H1 (cell line): ENCODE measurements around the gene ATP5MC3. TPM values are rescaled to one million over a fixed set of nuclear protein-coding genes. Genes with fewer than 3 reads are reported as not detected.
A peak's percentile ranks its signal among the peaks of the same experiment; 100 is the strongest.

Experiments used
- CTCF ChIA-PET: fragments of 300-600 bp; sonication (Branson Sonifier 250); formaldehyde crosslinking; loops from one replicate; lab custom pipeline; 2021; ENCODE audit not compliant: partially characterized antibody; lab: Charles Lee
- POLR2A ChIA-PET: fragments of 300-600 bp; sonication (Branson Sonifier 250); formaldehyde crosslinking; loops from one replicate; lab custom pipeline; 2021; ENCODE audit warnings: inconsistent platforms; ENCODE audit not compliant: partially characterized antibody; lab: Charles Lee
- DNase-seq, 2 experiments: peaks; one replicate each; pipeline versions ENCODE4 v3.0.0 to v3.0.0-alpha.2; 2010 to 2022; ENCODE audit warnings: low spot score in 2 of 2, low read depth in 1 of 2, mixed read lengths in 1 of 2
- FAIRE-seq: peaks from 2 replicates; lab custom pipeline; 2011; peaks lifted over from hg19 to GRCh38; lab: Jason Lieb, UNC
- H2AFZ ChIP-seq: 2 replicates; pipeline ENCODE4 v1.8.1; 2012; ENCODE audit warnings: low read length, inconsistent platforms
- H2AK5ac ChIP-seq: 2 replicates; pipeline ENCODE4 v1.6.1; 2013; ENCODE audit warnings: low read depth, low read length
- H2BK120ac ChIP-seq: replicated peaks from 2 replicates; pipeline ENCODE3; 2013; ENCODE audit warnings: low read depth, low read length, inconsistent platforms
- H2BK12ac ChIP-seq: 2 replicates; pipeline ENCODE4 v1.6.1; 2013; ENCODE audit warnings: low read depth, low read length
- H2BK15ac ChIP-seq: 2 replicates; pipeline ENCODE4 v1.6.1; 2013; ENCODE audit warnings: low read length
- H2BK20ac ChIP-seq: 2 replicates; pipeline ENCODE4 v1.6.1; 2013; ENCODE audit warnings: low read length
- H2BK5ac ChIP-seq: 2 replicates; pipeline ENCODE4 v1.6.1; 2013; ENCODE audit warnings: low read depth, low read length
- H3K14ac ChIP-seq: 2 replicates; pipeline ENCODE4 v1.6.1; 2013; ENCODE audit warnings: inconsistent platforms; ENCODE audit not compliant: insufficient read length
- H3K18ac ChIP-seq: 2 replicates; pipeline ENCODE4 v1.6.1; 2013; ENCODE audit warnings: low read length; ENCODE audit errors: extremely low read depth
- H3K23ac ChIP-seq: 2 replicates; pipeline ENCODE4 v1.6.1; 2013; ENCODE audit warnings: inconsistent platforms; ENCODE audit not compliant: insufficient read length
- H3K23me2 ChIP-seq: 2 replicates; pipeline ENCODE4 v1.6.1; 2013; ENCODE audit warnings: low read depth, low read length
- H3K27ac ChIP-seq: 2 replicates; pipeline ENCODE4 v1.6.1; 2011; ENCODE audit warnings: low read depth, low read length, inconsistent platforms
- H3K27me3 ChIP-seq, 4 experiments: replicated peaks in 1 of 4; 1 replicate in 1 of 4; 2 replicates in 3 of 4; pipeline versions ENCODE4 v1.6.1 to v1.8.1; 2011 to 2013; ENCODE audit warnings: low read length in 3 of 4, mild to moderate bottlenecking in 3 of 4, inconsistent platforms in 2 of 4, mixed read lengths in 2 of 4, moderate library complexity in 1 of 4; ENCODE audit not compliant: control insufficient read depth in 3 of 4, insufficient read depth in 3 of 4; ENCODE audit errors: extremely low read depth in 1 of 4
- H3K36me3 ChIP-seq, 4 experiments: 2 replicates each; pipeline versions ENCODE4 v1.6.1 to v1.8.1; 2011 to 2013; ENCODE audit warnings: mild to moderate bottlenecking in 4 of 4, low read length in 3 of 4, moderate library complexity in 2 of 4, control low read depth in 1 of 4, inconsistent platforms in 1 of 4; ENCODE audit not compliant: insufficient read depth in 4 of 4, control insufficient read depth in 2 of 4
- H3K4ac ChIP-seq: replicated peaks from 2 replicates; pipeline ENCODE3; 2013; ENCODE audit warnings: low read length, low read depth, mixed read lengths, inconsistent platforms; ENCODE audit not compliant: insufficient read length
- H3K4me1 ChIP-seq, 4 experiments: replicated peaks in 1 of 4; 1 replicate in 1 of 4; 2 replicates in 3 of 4; pipeline versions ENCODE4 v1.6.1 to v1.8.1; 2011 to 2013; ENCODE audit warnings: low read length in 3 of 4, inconsistent platforms in 2 of 4, mixed read lengths in 1 of 4; ENCODE audit not compliant: insufficient read depth in 4 of 4, control insufficient read depth in 3 of 4
- H3K4me2 ChIP-seq, 2 experiments: 2 replicates each; pipeline versions ENCODE4 v1.6.1 to v1.8.1; 2011 to 2013; ENCODE audit warnings: low read depth in 2 of 2, low read length in 2 of 2, control low read depth in 1 of 2, inconsistent platforms in 1 of 2, mild to moderate bottlenecking in 1 of 2; ENCODE audit not compliant: insufficient read depth in 1 of 2
- H3K4me3 ChIP-seq, 4 experiments: fragments of 200-600, 300-600 bp in 1 of 4; sonication (generic), shearing (Covaris generic), sonication (Bioruptor Twin) in 1 of 4; 2 replicates each; pipeline versions ENCODE4 v1.5.1 to v1.8.1; 2011 to 2016; ENCODE audit warnings: low read length in 4 of 4, low read depth in 3 of 4, control low read depth in 2 of 4, inconsistent platforms in 2 of 4, mild to moderate bottlenecking in 2 of 4, mixed read lengths in 1 of 4, moderate library complexity in 1 of 4; ENCODE audit not compliant: insufficient read depth in 2 of 4; ENCODE audit errors: extremely low read depth in 1 of 4
- H3K56ac ChIP-seq: replicated peaks from 2 replicates; pipeline ENCODE3; 2013; ENCODE audit warnings: low read depth, mild to moderate bottlenecking, mixed read lengths, low read length, inconsistent platforms; ENCODE audit not compliant: insufficient read length
- H3K79me1 ChIP-seq: 2 replicates; pipeline ENCODE4 v1.6.1; 2013; ENCODE audit warnings: low read depth, low read length, control low read depth
- H3K79me2 ChIP-seq, 2 experiments: 2 replicates each; pipeline versions ENCODE4 v1.6.1 to v1.8.1; 2012 to 2013; ENCODE audit warnings: low read length in 2 of 2, mild to moderate bottlenecking in 2 of 2, inconsistent platforms in 1 of 2; ENCODE audit not compliant: insufficient read depth in 2 of 2, control insufficient read depth in 1 of 2
- H3K9ac ChIP-seq, 4 experiments: replicated peaks in 1 of 4; 1 replicate in 1 of 4; 2 replicates in 3 of 4; pipeline versions ENCODE4 v1.6.1 to v1.8.1; 2011 to 2013; ENCODE audit warnings: low read depth in 3 of 4, low read length in 3 of 4, control low read depth in 2 of 4, mild to moderate bottlenecking in 2 of 4, moderate library complexity in 2 of 4, inconsistent platforms in 1 of 4; ENCODE audit errors: extremely low read depth in 1 of 4
- H3K9me3 ChIP-seq, 2 experiments: 2 replicates each; pipeline versions ENCODE4 v1.6.1 to v1.8.1; 2012 to 2013; ENCODE audit warnings: mild to moderate bottlenecking in 2 of 2, moderate library complexity in 2 of 2, control low read depth in 1 of 2, inconsistent platforms in 1 of 2, low read depth in 1 of 2, low read length in 1 of 2, mixed read lengths in 1 of 2; ENCODE audit not compliant: insufficient read depth in 2 of 2
- H4K20me1 ChIP-seq, 2 experiments: replicated peaks in 1 of 2; 2 replicates each; pipeline versions ENCODE3 to v1.8.1; 2011 to 2013; ENCODE audit warnings: inconsistent platforms in 2 of 2, low read length in 2 of 2, mild to moderate bottlenecking in 1 of 2; ENCODE audit not compliant: insufficient read depth in 2 of 2, control insufficient read depth in 1 of 2
- H4K5ac ChIP-seq: 2 replicates; pipeline ENCODE4 v1.6.1; 2013; ENCODE audit warnings: low read length, low read depth, mixed read lengths, inconsistent platforms; ENCODE audit not compliant: insufficient read length
- H4K8ac ChIP-seq: 2 replicates; pipeline ENCODE4 v1.8.0; 2013; ENCODE audit warnings: mild to moderate bottlenecking, moderate library complexity, low read length, inconsistent platforms; ENCODE audit not compliant: insufficient read depth; ENCODE audit errors: extremely low read depth
- H4K91ac ChIP-seq: replicated peaks from 2 replicates; pipeline ENCODE3; 2013; ENCODE audit warnings: low read length, mixed read lengths, inconsistent platforms; ENCODE audit not compliant: insufficient read length
- HDAC2 ChIP-seq, 2 experiments: fragments of 300-600 bp in 1 of 2; sonication (generic) in 1 of 2; IDR thresholded peaks; 2 replicates each; pipeline ENCODE4 v1.6.1; 2011 to 2012; ENCODE audit warnings: low read depth in 2 of 2, low read length in 2 of 2, mild to moderate bottlenecking in 2 of 2, moderate library complexity in 2 of 2, borderline replicate concordance in 1 of 2, inconsistent platforms in 1 of 2
- KDM5A ChIP-seq: fragments of 200-600 bp; IDR thresholded peaks from 2 replicates; pipeline ENCODE4 v1.7.1; 2012; ENCODE audit warnings: mild to moderate bottlenecking, low read length, inconsistent platforms, mixed read lengths
- NRF1 ChIP-seq: IDR thresholded peaks from 2 replicates; pipeline ENCODE4 v1.6.1; 2011; ENCODE audit warnings: mild to moderate bottlenecking, low read depth, low read length, improper control_type of control experiment
- POLR2A ChIP-seq, 2 experiments: IDR thresholded peaks; 1 replicate in 1 of 2; 2 replicates in 1 of 2; pipeline ENCODE4 v1.6.1; 2011; ENCODE audit warnings: low read depth in 2 of 2, low read length in 2 of 2, mild to moderate bottlenecking in 2 of 2; ENCODE audit errors: control extremely low read depth in 1 of 2
- SAP30 ChIP-seq: fragments of 300-600 bp; sonication (generic); IDR thresholded peaks from 2 replicates; pipeline ENCODE4 v1.7.1; 2012; ENCODE audit warnings: low read length, moderate library complexity, mild to moderate bottlenecking, inconsistent platforms; ENCODE audit not compliant: insufficient read depth, insufficient replicate concordance
- SIN3A ChIP-seq, 2 experiments: IDR thresholded peaks in 1 of 2; conservative IDR thresholded peaks in 1 of 2; 2 replicates each; pipeline ENCODE4 v1.6.1; 2011 to 2012; ENCODE audit warnings: low read length in 2 of 2, improper control_type of control experiment in 1 of 2, low read depth in 1 of 2, mild to moderate bottlenecking in 1 of 2
- SP4 ChIP-seq: IDR thresholded peaks from 2 replicates; pipeline ENCODE4 v1.6.1; 2012; ENCODE audit warnings: low read length, inconsistent platforms
- SUZ12 ChIP-seq: fragments of 200-600 bp; sonication (generic); IDR thresholded peaks from 2 replicates; pipeline ENCODE4 v1.6.1; 2012; ENCODE audit warnings: mild to moderate bottlenecking, inconsistent platforms, low read length, moderate library complexity, mixed read lengths
- WGBS, 2 experiments: shearing (Covaris generic) in 1 of 2; methylation state at CpG; one replicate each; pipeline versions ENCODE4 v1.1.6 to v1.1.7; 2013 to 2015; ENCODE audit warnings: low lambda C conversion rate in 2 of 2, mixed read lengths in 2 of 2, inconsistent platforms in 1 of 2, low coverage in 1 of 2, missing lambda C conversion rate in 1 of 2; ENCODE audit not compliant: insufficient replicate concordance in 2 of 2, insufficient coverage in 1 of 2, insufficient read length in 1 of 2; ENCODE audit errors: extremely low coverage in 1 of 2, missing lambda C conversion rate in 1 of 2; 5-methylcytosine and 5-hydroxymethylcytosine counted together
- polyA plus RNA-seq, 7 experiments: library from polyadenylated mRNA; depleted of rRNA in 3 of 7; stranded (reverse) in 5 of 7; unstranded in 2 of 7; fragments of >200 nt in 5 of 7; fragments of 200-250 nt in 2 of 7; gene quantifications; 1 replicate in 5 of 7; 2 replicates in 1 of 7; 4 replicates in 1 of 7; pipeline versions ENCODE4 v1.2.1 to v1.2.3, GENCODE V29; 2011 to 2013; ENCODE audit warnings: missing spikeins in 2 of 7, mixed read lengths in 2 of 7
- total RNA-seq: library from RNA; stranded (reverse); fragmentation: NEBNext Ultra II Directional; extraction: Animal tissue kit (Norgen Biotek cat#: 25700); gene quantifications from 2 replicates; pipeline ENCODE4 v1.2.1, GENCODE V29; 2021

The ATP5MC3 gene
- total and polyA plus RNA-seq, 2 of the 8 experiments (the other 6 are each of a cell fraction or from before 2014, with no cell fraction given): 320 to 856 TPM

- Histone ChIP-seq H3K27ac (peak overlapping the region; percentile 94), H4K91ac (peak overlapping the region; percentile 66), H2BK12ac (no peak overlapping the region), H3K4me1 (no peaks in the 10 kb centered on the region), H3K79me1 (no peaks in the 10 kb centered on the region; the same call in 1 of the 2 replicates), H3K4ac (peak overlapping the region; percentile 97), H3K23ac (no peak overlapping the region), H4K8ac (peak overlapping the region; percentile 99; the same call in 1 of the 2 replicates), H3K9ac (peak overlapping the region; percentile 77 to 99 (median 90)), H4K20me1 (peaks cover under 1 to 2% of the 10 kb centered on the region in 2 experiments), H3K18ac (peak overlapping the region; percentile 52), H2AFZ (no peak overlapping the region; the same call in 1 of the 2 replicates), H3K23me2 (no peaks in the 10 kb centered on the region), H3K9me3 (no peaks in the 10 kb centered on the region; a peak in 1 of 4 replicates), H3K14ac (no peak overlapping the region), H2BK20ac (no peak overlapping the region), H3K27me3 (no peaks in the 10 kb centered on the region), H3K4me3 (peak overlapping the region; percentile 82 to 100 (median 90)), H3K79me2 (peaks cover 14 to 59% of the 10 kb centered on the region in 2 experiments), H3K36me3 (no peaks in the 10 kb centered on the region), H4K5ac (peak overlapping the region; percentile 87), H2BK5ac (peak overlapping the region; percentile 100), H3K56ac (peak overlapping the region; percentile 85), H2BK120ac (no peak overlapping the region), H3K4me2 (peak overlapping the region; percentile 63 to 83), H2AK5ac (no peak overlapping the region), H2BK15ac (no peak overlapping the region)
- 2% methylated on average over 28 of the region's 32 CpGs; no CpG with 5 or more reads in 1 of the 2 experiments for WGBS, 2 experiments
- TF ChIP-seq KDM5A (no peak), SAP30 (peak; percentile 37), SP4 (0 out of 2 replicates have a peak, but pooled peaks have one; percentile 10), SIN3A (conservative IDR thresholded peaks at IDR 0.05 in 1 of 2, IDR thresholded peaks at IDR 0.05 in 1 of 2; ENCODE audit: low read depth in 1 of 2, low read length in 2 of 2) (no peak), POLR2A (IDR thresholded peaks at IDR 0.05; ENCODE audit: control extremely low read depth in 1 of 2, low read depth in 2 of 2, low read length in 2 of 2) (peak; percentile 65 to 69; a peak in 2 of 3 replicates), HDAC2 (IDR thresholded peaks at IDR 0.05; ENCODE audit: borderline replicate concordance in 1 of 2, low read depth in 2 of 2, low read length in 2 of 2) (0 out of 4 replicates have a peak, but pooled peaks of 1 of the 2 experiments have one; percentile 86), SUZ12 (no peak), NRF1 (no peak)
- ChIA-PET CTCF (interaction anchor here (0.6 to 1.3 kb wide), 4 partner anchors 19 to 61 kb away, joined by 3 read pairs; no protein-coding TSS in a partner anchor), POLR2A (interaction anchor here (0.7 to 1.7 kb wide), 6 partner anchors 8 to 163 kb away, joined by 3 to 5 read pairs (median 4); partner anchors contain the start of gene CHN1)
- FAIRE-seq (no peak), DNase-seq (peak in 1 of 2 experiments; percentile 59)
These were observed 14.3 kb downstream of the ATP5MC3 start for GRCh38 chr2:175167076-175167791.
